Lower leg skin (tissue), 3 donors: ENCODE measurements around the gene LAMP2.

Experiments used
- CTCF ChIP-seq, 3 donors: fragments of 450-650 bp; IDR thresholded peaks; one replicate each; pipeline ENCODE4 v1.5.1; 2016; ENCODE audit warnings: antibody characterized with exemption in 3 of 3, mild to moderate bottlenecking in 3 of 3, moderate library complexity in 2 of 3
- POLR2A ChIP-seq, 2 donors: fragments of 450-650 bp; IDR thresholded peaks; one replicate each; pipeline ENCODE4 v1.6.1; 2016 to 2017; ENCODE audit warnings: antibody characterized with exemption in 2 of 2, mild to moderate bottlenecking in 1 of 2, moderate library complexity in 1 of 2

GRCh38 chrX:120429776-120430540 is 39.1 kb downstream of the LAMP2 start:
- no peak for TF ChIP-seq CTCF (IDR thresholded peaks at IDR 0.05)
- TF ChIP-seq POLR2A (IDR thresholded peaks at IDR 0.05): no peak
